Chondrocyte (in vitro differentiated cells): ENCODE results near the gene KANK3. TPM values are rescaled to one million over a fixed set of nuclear protein-coding genes. Genes with fewer than 3 reads are reported as not detected.
"Not testable (repeated sequence)": the region's sequence is repeated elsewhere in the genome, so short reads cannot be mapped to it uniquely, and the experiment has no call there.

Experiments
- DNase-seq: peaks from one replicate; pipeline ENCODE4 v3.0.0; 2021; ENCODE audit warnings: mixed read lengths, low spot score
- H3K27ac Mint-ChIP-seq: one replicate; pipeline ENCODE4 v1.8.0; 2021; ENCODE audit warnings: mild to moderate bottlenecking, moderate library complexity, mixed read lengths; ENCODE audit not compliant: unreplicated experiment
- H3K27me3 Mint-ChIP-seq: 2 replicates; pipeline ENCODE4 v1.8.0; 2021; ENCODE audit warnings: low read depth, mixed read lengths
- H3K36me3 Mint-ChIP-seq: 2 replicates; pipeline ENCODE4 v1.8.0; 2021; ENCODE audit warnings: low read depth, mixed read lengths
- H3K4me1 Mint-ChIP-seq: 2 replicates; pipeline ENCODE4 v1.8.0; 2021; ENCODE audit warnings: low read depth, mild to moderate bottlenecking, mixed read lengths
- H3K4me3 Mint-ChIP-seq: one replicate; pipeline ENCODE4 v1.8.0; 2021; ENCODE audit warnings: mild to moderate bottlenecking, moderate library complexity, mixed read lengths; ENCODE audit not compliant: unreplicated experiment
- H3K9me3 Mint-ChIP-seq: 2 replicates; pipeline ENCODE4 v1.8.0; 2021; ENCODE audit warnings: low read depth, mixed read lengths
- total RNA-seq: library from RNA; stranded (reverse); gene quantifications from 3 replicates; pipeline ENCODE4 v1.2.1, GENCODE V29; 2021
- TF ChIP-seq, protein P1 (sequence below): fragments of 200-600 bp; sonication (generic); IDR thresholded peaks from 2 replicates; pipeline ENCODE4 v1.5.0; 2021; ENCODE audit warnings: antibody characterized with exemption, mild to moderate bottlenecking, moderate library complexity

The KANK3 gene
- total RNA-seq, 1 donor from 2014 or later: 1.2 TPM

DNA sequence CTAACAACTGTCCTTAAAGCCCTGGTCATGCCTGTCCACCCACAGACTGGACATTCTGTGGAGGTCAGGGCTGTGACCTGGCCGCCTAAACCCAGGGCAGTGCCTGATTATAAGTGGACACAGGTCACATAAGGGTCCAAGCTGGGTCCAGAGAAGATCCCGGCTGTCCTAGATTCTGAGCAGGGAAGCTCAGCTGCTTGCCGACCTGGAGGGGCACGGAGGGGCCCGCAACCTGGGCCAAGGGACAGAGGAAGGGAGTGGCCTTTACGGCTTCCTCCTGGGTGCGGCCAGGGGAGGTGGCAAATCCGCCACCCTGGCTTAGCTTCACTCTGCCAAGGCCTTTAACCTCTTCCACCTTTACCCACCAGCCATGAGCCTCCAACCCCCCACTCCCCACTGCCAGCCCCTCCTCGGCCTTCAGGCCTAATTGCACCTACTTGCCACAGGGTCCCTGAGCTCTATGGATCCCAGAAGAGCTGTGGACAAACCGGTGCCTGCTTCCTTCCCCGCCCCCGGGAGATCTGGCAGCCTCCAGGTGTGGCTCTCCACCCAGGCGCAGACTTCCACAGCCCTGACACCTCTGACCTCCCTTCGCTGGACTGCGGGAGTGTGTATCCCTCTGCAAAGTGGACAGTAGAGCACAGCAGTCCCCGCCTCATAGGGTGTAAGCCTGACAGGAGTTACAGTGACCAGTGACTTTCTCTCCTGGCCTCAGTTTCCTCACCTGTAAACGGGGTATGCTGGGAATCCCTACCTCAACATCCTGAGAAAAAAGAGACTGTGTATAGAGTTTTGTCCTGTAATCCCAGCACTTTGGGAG, 36.6 kb downstream of the KANK3 start:
- peaks cover 2% of the 10 kb centered on the region for H3K36me3 Mint-ChIP-seq
- peak overlapping the region; percentile 88 for H3K4me3 Mint-ChIP-seq
- H3K27me3 Mint-ChIP-seq: no peaks in the 10 kb centered on the region
- H3K9me3 Mint-ChIP-seq: no peaks in the 10 kb centered on the region
- H3K27ac Mint-ChIP-seq: no peak overlapping the region
- TF ChIP-seq, protein P1, sequence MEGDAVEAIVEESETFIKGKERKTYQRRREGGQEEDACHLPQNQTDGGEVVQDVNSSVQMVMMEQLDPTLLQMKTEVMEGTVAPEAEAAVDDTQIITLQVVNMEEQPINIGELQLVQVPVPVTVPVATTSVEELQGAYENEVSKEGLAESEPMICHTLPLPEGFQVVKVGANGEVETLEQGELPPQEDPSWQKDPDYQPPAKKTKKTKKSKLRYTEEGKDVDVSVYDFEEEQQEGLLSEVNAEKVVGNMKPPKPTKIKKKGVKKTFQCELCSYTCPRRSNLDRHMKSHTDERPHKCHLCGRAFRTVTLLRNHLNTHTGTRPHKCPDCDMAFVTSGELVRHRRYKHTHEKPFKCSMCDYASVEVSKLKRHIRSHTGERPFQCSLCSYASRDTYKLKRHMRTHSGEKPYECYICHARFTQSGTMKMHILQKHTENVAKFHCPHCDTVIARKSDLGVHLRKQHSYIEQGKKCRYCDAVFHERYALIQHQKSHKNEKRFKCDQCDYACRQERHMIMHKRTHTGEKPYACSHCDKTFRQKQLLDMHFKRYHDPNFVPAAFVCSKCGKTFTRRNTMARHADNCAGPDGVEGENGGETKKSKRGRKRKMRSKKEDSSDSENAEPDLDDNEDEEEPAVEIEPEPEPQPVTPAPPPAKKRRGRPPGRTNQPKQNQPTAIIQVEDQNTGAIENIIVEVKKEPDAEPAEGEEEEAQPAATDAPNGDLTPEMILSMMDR: no peak
- peak; percentile 83 for DNase-seq
- H3K4me1 Mint-ChIP-seq: peaks cover 22% of the 10 kb centered on the region

DNA sequence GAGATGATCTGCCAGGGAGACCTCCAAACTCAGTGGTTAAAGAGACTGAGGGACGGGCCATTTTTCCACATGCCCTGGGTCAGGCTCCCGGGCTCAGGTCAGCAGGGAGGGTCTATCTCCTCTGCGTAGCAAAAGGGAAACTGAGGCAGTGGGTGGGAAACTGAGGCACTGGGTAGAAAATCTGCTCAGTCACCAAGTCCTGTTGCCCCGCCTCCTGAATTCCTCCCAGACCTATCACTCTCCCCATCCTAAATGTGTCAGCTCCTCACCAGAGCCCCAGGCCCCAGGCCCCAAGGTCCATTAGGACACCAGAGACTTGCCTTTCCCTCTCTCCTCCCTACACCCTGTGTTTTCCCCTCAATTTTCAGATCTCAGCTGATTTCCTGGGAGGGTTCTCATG, 37.3 kb downstream of the KANK3 start:
- Mint-ChIP-seq H3K4me1 (peaks cover 22% of the 10 kb centered on the region), H3K27ac (no peak overlapping the region), H3K4me3 (no peak overlapping the region), H3K27me3 (no peaks in the 10 kb centered on the region), H3K36me3 (no peaks in the 10 kb centered on the region), H3K9me3 (no peaks in the 10 kb centered on the region)
- TF ChIP-seq, protein P1: no peak
- peak; percentile 46 for DNase-seq

DNA sequence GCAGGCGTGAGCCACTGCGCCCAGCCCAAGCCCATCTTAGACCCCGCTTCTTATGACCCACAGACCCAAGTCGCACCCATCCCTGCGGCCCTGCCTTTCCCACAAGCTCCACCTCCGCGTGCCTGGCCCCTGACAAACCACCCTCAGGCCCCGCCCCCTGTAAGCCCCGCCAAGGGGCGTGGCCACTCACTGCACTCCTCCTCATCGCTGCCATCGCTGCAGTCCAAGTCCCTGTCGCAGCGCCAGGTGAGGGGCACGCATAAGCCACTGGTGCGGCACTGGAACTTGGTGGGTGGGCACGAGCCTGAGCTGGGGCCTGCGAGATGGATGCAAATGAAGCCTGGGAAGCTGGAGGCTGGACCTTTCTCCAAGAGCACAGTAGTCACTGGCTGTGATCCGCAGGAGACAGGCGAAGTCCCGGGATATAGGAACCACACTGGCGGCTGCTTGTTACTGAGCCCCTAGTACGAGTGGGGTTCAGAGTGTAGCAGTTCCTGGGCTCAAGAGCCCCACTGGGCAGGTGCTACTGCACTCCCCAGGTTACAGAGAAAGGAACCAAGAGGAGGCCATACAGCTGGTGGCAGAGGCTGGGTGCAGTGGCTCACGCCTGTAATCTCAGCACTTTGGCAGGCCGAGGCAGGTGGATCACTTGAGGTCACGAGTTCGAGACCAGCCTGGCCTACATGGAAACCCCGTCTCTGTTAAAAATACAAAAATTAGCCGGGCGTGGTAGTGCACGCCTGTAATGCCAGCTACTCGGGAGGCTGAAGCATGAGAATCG, 38.0 kb downstream of the KANK3 start:
- peak; percentile 87 for DNase-seq
- Mint-ChIP-seq H3K27ac (no peak overlapping the region), H3K27me3 (no peaks in the 10 kb centered on the region), H3K36me3 (no peaks in the 10 kb centered on the region), H3K4me1 (peaks cover 22% of the 10 kb centered on the region), H3K4me3 (no peak overlapping the region), H3K9me3 (no peaks in the 10 kb centered on the region)
- TF ChIP-seq, protein P1: no peak

DNA sequence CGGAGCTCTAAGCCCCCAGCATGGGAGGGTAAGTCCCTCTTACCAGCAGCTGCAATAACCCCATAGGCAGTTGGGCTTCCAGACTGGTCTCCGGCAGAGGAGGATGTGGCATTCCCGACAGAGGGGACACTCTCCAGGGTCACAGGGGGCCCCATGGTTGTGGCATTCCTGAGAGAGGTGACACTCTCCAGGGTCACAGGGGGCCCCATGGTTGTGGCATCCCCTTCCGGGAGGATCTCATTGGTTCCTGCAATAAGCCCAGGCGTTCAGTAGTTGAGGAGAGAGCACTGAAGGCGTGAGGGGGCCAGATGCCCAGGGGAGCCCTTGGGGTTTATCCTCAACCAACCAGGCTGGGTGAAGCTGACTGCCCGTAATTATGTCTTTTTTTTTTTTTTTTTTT, 40.3 kb downstream of the KANK3 start:
- H3K27ac Mint-ChIP-seq: no peak overlapping the region
- no peaks in the 10 kb centered on the region for H3K27me3 Mint-ChIP-seq
- H3K4me1 Mint-ChIP-seq: peaks cover 8% of the 10 kb centered on the region
- no peaks in the 10 kb centered on the region for H3K9me3 Mint-ChIP-seq
- DNase-seq: peak; percentile 56
- no peaks in the 10 kb centered on the region for H3K36me3 Mint-ChIP-seq
- no peak overlapping the region for H3K4me3 Mint-ChIP-seq
- TF ChIP-seq, protein P1: no peak

DNA sequence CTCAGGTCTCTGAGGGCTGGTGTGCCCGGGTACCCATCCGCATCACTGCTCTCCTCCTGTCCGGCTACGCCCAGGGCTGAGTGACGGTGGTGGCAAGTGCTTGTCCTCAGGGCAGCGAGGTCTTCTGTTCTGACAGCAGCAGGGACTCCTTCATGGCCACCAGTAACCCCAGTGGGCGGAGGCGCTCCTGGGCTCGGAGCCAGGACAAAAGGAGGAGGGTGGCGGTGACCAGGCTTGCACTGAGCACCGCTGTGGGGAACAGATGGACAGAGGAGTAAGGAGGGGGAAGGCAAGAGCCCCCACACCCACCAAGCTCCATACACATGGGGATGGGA, 40.7 kb downstream of the KANK3 start:
- no peak overlapping the region for H3K27ac Mint-ChIP-seq
- no peaks in the 10 kb centered on the region for H3K36me3 Mint-ChIP-seq
- no peaks in the 10 kb centered on the region for H3K9me3 Mint-ChIP-seq
- H3K27me3 Mint-ChIP-seq: no peaks in the 10 kb centered on the region
- DNase-seq: peak; percentile 92
- TF ChIP-seq, protein P1: no peak
- no peak overlapping the region for H3K4me3 Mint-ChIP-seq
- peaks cover 3% of the 10 kb centered on the region for H3K4me1 Mint-ChIP-seq

DNA sequence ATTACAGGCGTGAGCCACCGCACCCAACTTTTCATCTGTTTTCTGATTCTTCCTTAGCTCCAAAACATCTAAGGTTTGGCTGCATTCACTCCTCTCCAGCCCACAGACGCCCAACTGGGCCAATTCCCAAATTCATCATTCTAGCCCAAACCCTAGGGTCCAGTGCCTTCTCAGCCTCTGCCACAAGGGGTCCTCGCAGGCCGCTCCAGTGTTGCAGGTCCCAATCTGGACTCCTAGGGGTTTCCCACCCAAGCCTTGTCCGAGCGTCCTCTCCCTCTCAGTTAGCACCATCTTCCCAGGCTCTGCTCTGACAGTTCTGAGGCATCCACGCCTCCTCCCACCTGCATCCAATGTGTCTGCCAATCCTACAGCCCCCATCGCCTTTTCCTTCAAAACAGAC, 51.7 kb downstream of the KANK3 start:
- H3K9me3 Mint-ChIP-seq, H3K4me3 Mint-ChIP-seq, H3K36me3 Mint-ChIP-seq: not testable (repeated sequence)

DNA sequence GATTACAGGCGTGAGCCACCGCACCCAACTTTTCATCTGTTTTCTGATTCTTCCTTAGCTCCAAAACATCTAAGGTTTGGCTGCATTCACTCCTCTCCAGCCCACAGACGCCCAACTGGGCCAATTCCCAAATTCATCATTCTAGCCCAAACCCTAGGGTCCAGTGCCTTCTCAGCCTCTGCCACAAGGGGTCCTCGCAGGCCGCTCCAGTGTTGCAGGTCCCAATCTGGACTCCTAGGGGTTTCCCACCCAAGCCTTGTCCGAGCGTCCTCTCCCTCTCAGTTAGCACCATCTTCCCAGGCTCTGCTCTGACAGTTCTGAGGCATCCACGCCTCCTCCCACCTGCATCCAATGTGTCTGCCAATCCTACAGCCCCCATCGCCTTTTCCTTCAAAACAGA, 66.6 kb downstream of the KANK3 start:
- not testable (repeated sequence) for DNase-seq, H3K27ac Mint-ChIP-seq, H3K4me3 Mint-ChIP-seq, H3K4me1 Mint-ChIP-seq, H3K36me3 Mint-ChIP-seq, H3K27me3 Mint-ChIP-seq, H3K9me3 Mint-ChIP-seq

More for the DNA sequence above, 51.7 kb downstream of the KANK3 start:
- H3K4me1 Mint-ChIP-seq, DNase-seq, H3K27me3 Mint-ChIP-seq, H3K27ac Mint-ChIP-seq: not testable (repeated sequence)
